ENCODE measurements around the gene CORO2A.
A peak's percentile ranks its signal among the peaks of the same experiment; 100 is the strongest.
"Not testable (repeated sequence)": the region's sequence is repeated elsewhere in the genome, so short reads cannot be mapped to it uniquely, and the experiment has no call there.

Gene CORO2A

GRCh38 chr9:98142182-98142907 lies 50.1 kb downstream of the CORO2A start:
- peak; percentile 52 for DNase-seq (ENCODE audit: low spot score)

- no peak for DNase-seq (ENCODE audit: low spot score)
Measured at GRCh38 chr9:98140503-98140902, 51.9 kb downstream of the CORO2A start.

- no peak for DNase-seq (ENCODE audit: low spot score)
Measured at GRCh38 chr9:98136489-98136888, 55.9 kb downstream of the CORO2A start.

GRCh38 chr9:98135938-98136337 lies 56.5 kb downstream of the CORO2A start:
- DNase-seq (ENCODE audit: low spot score) = no peak

- DNase-seq (ENCODE audit: low spot score) = no peak
Measured at GRCh38 chr9:98135558-98135934, 56.9 kb downstream of the CORO2A start.

- no peak for DNase-seq (ENCODE audit: low spot score)
Measured at GRCh38 chr9:98134702-98135557, 57.5 kb downstream of the CORO2A start.

GRCh38 chr9:98132806-98133631 lies 59.4 kb downstream of the CORO2A start:
- no peak for DNase-seq (ENCODE audit: low spot score)

GRCh38 chr9:98132158-98132557 lies 60.3 kb downstream of the CORO2A start:
- no peak for DNase-seq (ENCODE audit: low spot score)

- no peak for DNase-seq (ENCODE audit: low spot score)
Measured at GRCh38 chr9:98130576-98131228, 61.7 kb downstream of the CORO2A start.

- DNase-seq (ENCODE audit: low spot score) = not testable (repeated sequence)
Measured at GRCh38 chr9:98130060-98130459, 62.4 kb downstream of the CORO2A start.

- DNase-seq (ENCODE audit: low spot score) = no peak
Measured at GRCh38 chr9:98129451-98129881, 63.0 kb downstream of the CORO2A start.

- no peak for DNase-seq (ENCODE audit: low spot score)
Measured at GRCh38 chr9:98128316-98128715, 64.1 kb downstream of the CORO2A start.

GRCh38 chr9:98127226-98127625 lies 65.2 kb downstream of the CORO2A start:
- DNase-seq (ENCODE audit: low spot score) = no peak

- DNase-seq (ENCODE audit: low spot score) = no peak
Measured at GRCh38 chr9:98124637-98125426, 67.6 kb downstream of the CORO2A start.

GRCh38 chr9:98124091-98124490 lies 68.3 kb downstream of the CORO2A start:
- not testable (repeated sequence) for DNase-seq (ENCODE audit: low spot score)

GRCh38 chr9:98121058-98121457 lies 71.4 kb downstream of the CORO2A start:
- DNase-seq (ENCODE audit: low spot score) = no peak

- no peak for DNase-seq (ENCODE audit: low spot score)
Measured at GRCh38 chr9:98120476-98120875, 72.0 kb downstream of the CORO2A start.

- DNase-seq (ENCODE audit: low spot score) = peak; percentile 83
Measured at GRCh38 chr9:98118640-98119601, 73.5 kb downstream of the CORO2A start, which contains the start of gene TRIM14. TRIM14 (minus strand) TSS chr9:98119222; CDS start chr9:98119188, 34 bp downstream.

GRCh38 chr9:98117984-98118639 lies 74.3 kb downstream of the CORO2A start:
- DNase-seq (ENCODE audit: low spot score) = peak; percentile 86
